H1 (cell line): ENCODE data around the gene SH3YL1.

ENCODE experiments used
- CEBPB ChIP-seq: IDR thresholded peaks from 2 replicates; pipeline ENCODE4 v1.6.1; 2012; ENCODE audit warnings: low read depth, low read length
- CTCF ChIP-seq, 3 experiments: IDR thresholded peaks; 1 replicate in 2 of 3; 2 replicates in 1 of 3; pipeline versions ENCODE4 v1.5.1 to v1.6.1; 2011; ENCODE audit warnings: low read length in 3 of 3, mild to moderate bottlenecking in 3 of 3, inconsistent platforms in 2 of 3, low read depth in 1 of 3, moderate library complexity in 1 of 3; ENCODE audit not compliant: insufficient read depth in 1 of 3; ENCODE audit errors: control extremely low read depth in 1 of 3
- GABPA ChIP-seq: IDR thresholded peaks from 2 replicates; pipeline ENCODE4 v1.6.1; 2011; ENCODE audit warnings: mild to moderate bottlenecking, low read length, moderate library complexity, borderline replicate concordance; ENCODE audit not compliant: insufficient read depth
- TAF1 ChIP-seq: IDR thresholded peaks from 2 replicates; pipeline ENCODE4 v1.6.1; 2011; ENCODE audit warnings: mild to moderate bottlenecking, low read depth, low read length
- YY1 ChIP-seq: IDR thresholded peaks from 2 replicates; pipeline ENCODE4 v1.6.1; 2011; ENCODE audit warnings: low read depth, mild to moderate bottlenecking, low read length

- TF ChIP-seq CEBPB (no peak), GABPA (no peak), CTCF (IDR thresholded peaks at IDR 0.05; ENCODE audit: control extremely low read depth in 1 of 3, insufficient read depth in 1 of 3, low read depth in 1 of 3, low read length in 3 of 3) (no peak), YY1 (no peak), TAF1 (no peak)
Observed at GRCh38 chr2:263774-264492, at the start of gene SH3YL1.
